ENCODE results near the gene KRTAP15-1. TPM values are rescaled to one million over a fixed set of nuclear protein-coding genes. Genes with fewer than 3 reads are reported as not detected.

KRTAP15-1 gene
- total RNA-seq, 1 donor from 2014 or later, result not detected

DNA sequence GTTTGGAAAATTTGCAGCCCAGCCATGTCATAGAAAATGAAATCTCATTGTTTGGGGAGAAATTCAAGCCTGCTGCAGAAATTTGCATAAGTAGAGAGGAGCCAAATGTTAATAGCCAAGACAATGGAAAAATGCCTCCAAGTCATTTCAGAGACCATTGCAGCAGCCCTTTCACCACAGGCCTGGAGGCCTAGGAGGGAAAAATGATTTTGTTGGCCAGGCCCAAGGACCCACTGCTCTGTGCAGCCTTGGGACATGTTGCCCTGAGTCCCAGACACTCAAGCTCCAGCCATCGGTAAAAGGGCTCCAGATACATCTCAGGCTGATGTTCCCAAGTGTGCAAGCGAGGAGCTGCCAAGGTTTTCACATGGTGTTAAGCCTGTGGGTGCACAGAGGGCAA, 46.1 kb downstream of the KRTAP15-1 start:
- H3K36me3 Mint-ChIP-seq (ENCODE audit: low read depth), result no peaks in the 10 kb centered on the region
- no peaks in the 10 kb centered on the region for H3K4me1 Mint-ChIP-seq (ENCODE audit: low read depth)
- no peak overlapping the region for H3K27ac Mint-ChIP-seq (ENCODE audit: unreplicated experiment)
- H3K4me3 Mint-ChIP-seq (ENCODE audit: unreplicated experiment), result no peak overlapping the region
- DNase-seq (ENCODE audit: low spot score), result no peak
- H3K9me3 Mint-ChIP-seq (ENCODE audit: low read depth), result peaks cover 27% of the 10 kb centered on the region
- TF ChIP-seq, protein P1, sequence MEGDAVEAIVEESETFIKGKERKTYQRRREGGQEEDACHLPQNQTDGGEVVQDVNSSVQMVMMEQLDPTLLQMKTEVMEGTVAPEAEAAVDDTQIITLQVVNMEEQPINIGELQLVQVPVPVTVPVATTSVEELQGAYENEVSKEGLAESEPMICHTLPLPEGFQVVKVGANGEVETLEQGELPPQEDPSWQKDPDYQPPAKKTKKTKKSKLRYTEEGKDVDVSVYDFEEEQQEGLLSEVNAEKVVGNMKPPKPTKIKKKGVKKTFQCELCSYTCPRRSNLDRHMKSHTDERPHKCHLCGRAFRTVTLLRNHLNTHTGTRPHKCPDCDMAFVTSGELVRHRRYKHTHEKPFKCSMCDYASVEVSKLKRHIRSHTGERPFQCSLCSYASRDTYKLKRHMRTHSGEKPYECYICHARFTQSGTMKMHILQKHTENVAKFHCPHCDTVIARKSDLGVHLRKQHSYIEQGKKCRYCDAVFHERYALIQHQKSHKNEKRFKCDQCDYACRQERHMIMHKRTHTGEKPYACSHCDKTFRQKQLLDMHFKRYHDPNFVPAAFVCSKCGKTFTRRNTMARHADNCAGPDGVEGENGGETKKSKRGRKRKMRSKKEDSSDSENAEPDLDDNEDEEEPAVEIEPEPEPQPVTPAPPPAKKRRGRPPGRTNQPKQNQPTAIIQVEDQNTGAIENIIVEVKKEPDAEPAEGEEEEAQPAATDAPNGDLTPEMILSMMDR (IDR thresholded peaks at IDR 0.05), result no peak
- H3K27me3 Mint-ChIP-seq (ENCODE audit: low read depth), result peaks cover 1% of the 10 kb centered on the region

DNA sequence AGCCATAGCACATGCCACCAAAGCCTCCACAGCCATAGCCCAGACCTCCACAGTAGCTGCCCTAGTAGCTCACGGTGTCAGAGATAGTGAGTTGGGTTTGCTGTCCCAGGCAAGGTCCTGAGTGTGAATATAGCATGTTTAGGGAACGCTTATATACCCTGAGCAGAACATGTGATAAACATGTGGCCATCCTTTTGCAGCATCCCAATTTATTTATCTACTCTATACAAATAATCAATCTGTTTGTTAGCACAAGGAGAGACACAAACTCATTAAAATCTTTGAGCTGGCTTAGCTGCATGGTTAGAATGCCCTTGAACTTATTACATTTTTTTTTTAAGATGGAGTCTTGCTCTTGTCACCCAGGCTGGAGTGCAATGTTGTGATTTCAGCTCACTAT, 47.3 kb downstream of the KRTAP15-1 start, which contains the start of gene KRTAP19-2:
Gene KRTAP19-2 (minus strand): TSS at position 101 of the 400 bp plus-strand sequence. CDS start 88 bp downstream, at position 13.
- no peak within 1 kb of the TSS for H3K4me3 Mint-ChIP-seq (ENCODE audit: unreplicated experiment)
- no peaks in the 10 kb centered on the region for H3K36me3 Mint-ChIP-seq (ENCODE audit: low read depth)
- H3K9me3 Mint-ChIP-seq (ENCODE audit: low read depth), result peaks cover 31% of the 10 kb centered on the region
- DNase-seq (ENCODE audit: low spot score), result no peak
- H3K27ac Mint-ChIP-seq (ENCODE audit: unreplicated experiment), result no peak within 1 kb of the TSS
- no peaks in the 10 kb centered on the region for H3K27me3 Mint-ChIP-seq (ENCODE audit: low read depth)
- H3K4me1 Mint-ChIP-seq (ENCODE audit: low read depth), result peaks cover 5% of the 10 kb centered on the region
- TF ChIP-seq, protein P1 (IDR thresholded peaks at IDR 0.05), result no peak

Other genes with a start within 250 kb of the KRTAP15-1 start
- gene CLDN8, start 224.2 kb upstream of the KRTAP15-1 start, total RNA-seq, result not detected in 3 replicates
- not detected in 3 replicates for gene KRTAP24-1, start 157.3 kb upstream of the KRTAP15-1 start, total RNA-seq
- gene KRTAP25-1, start 150.8 kb upstream of the KRTAP15-1 start, total RNA-seq, result not detected in 3 replicates
- not detected in 3 replicates for gene KRTAP26-1, start 120.0 kb upstream of the KRTAP15-1 start, total RNA-seq
- not detected in 3 replicates for gene KRTAP27-1, start 102.6 kb upstream of the KRTAP15-1 start, total RNA-seq
- not detected in 3 replicates for gene KRTAP23-1, start 91.7 kb upstream of the KRTAP15-1 start, total RNA-seq
- gene KRTAP13-2, start 68.0 kb upstream of the KRTAP15-1 start, total RNA-seq, result not detected in 3 replicates
- not detected in 3 replicates for gene KRTAP13-1, start 44.2 kb upstream of the KRTAP15-1 start, total RNA-seq
- not detected in 3 replicates for gene KRTAP13-3, start 14.3 kb upstream of the KRTAP15-1 start, total RNA-seq
- gene KRTAP13-4, start 10.1 kb upstream of the KRTAP15-1 start, total RNA-seq, result not detected in 3 replicates
- gene KRTAP19-1, start 40.1 kb downstream of the KRTAP15-1 start, total RNA-seq, result not detected in 3 replicates
- not detected in 3 replicates for gene KRTAP19-2, start 47.2 kb downstream of the KRTAP15-1 start, total RNA-seq
- gene KRTAP19-3, start 51.7 kb downstream of the KRTAP15-1 start, total RNA-seq, result not detected in 3 replicates
- not detected in 3 replicates for gene KRTAP19-4, start 56.9 kb downstream of the KRTAP15-1 start, total RNA-seq
- not detected in 3 replicates for gene KRTAP19-5, start 61.9 kb downstream of the KRTAP15-1 start, total RNA-seq
- gene KRTAP19-6, start 101.6 kb downstream of the KRTAP15-1 start, total RNA-seq, result not detected in 3 replicates
- gene KRTAP19-7, start 121.0 kb downstream of the KRTAP15-1 start, total RNA-seq, result not detected in 3 replicates
- gene KRTAP22-2, start 150.1 kb downstream of the KRTAP15-1 start, total RNA-seq, result not detected in 3 replicates
- gene KRTAP6-3, start 152.2 kb downstream of the KRTAP15-1 start, total RNA-seq, result not detected in 3 replicates
- gene KRTAP6-2, start 158.6 kb downstream of the KRTAP15-1 start, total RNA-seq, result not detected in 3 replicates
- not detected in 3 replicates for gene KRTAP22-1, start 160.8 kb downstream of the KRTAP15-1 start, total RNA-seq
- gene KRTAP6-1, start 173.7 kb downstream of the KRTAP15-1 start, total RNA-seq, result not detected in 3 replicates
- not detected in 3 replicates for gene KRTAP20-1, start 176.2 kb downstream of the KRTAP15-1 start, total RNA-seq
- gene KRTAP20-4, start 180.4 kb downstream of the KRTAP15-1 start, total RNA-seq, result not detected in 3 replicates
- not detected in 3 replicates for gene KRTAP20-2, start 194.9 kb downstream of the KRTAP15-1 start, total RNA-seq
- not detected in 3 replicates for gene KRTAP20-3, start 202.6 kb downstream of the KRTAP15-1 start, total RNA-seq

Measured in chondrocyte (in vitro differentiated cells).